Activated CD8-positive, alpha-beta memory T cell treated with anti-CD3 and anti-CD28 coated beads, Interleukin-2, amount 50 U/mL, for 24 hours (primary cell): ENCODE measurements around the gene PSMC4.

Experiments
- DNase-seq: peaks from one replicate; pipeline ENCODE4 v3.0.0-alpha.2; 2020; ENCODE audit errors: extremely low read depth

Gene PSMC4

DNA sequence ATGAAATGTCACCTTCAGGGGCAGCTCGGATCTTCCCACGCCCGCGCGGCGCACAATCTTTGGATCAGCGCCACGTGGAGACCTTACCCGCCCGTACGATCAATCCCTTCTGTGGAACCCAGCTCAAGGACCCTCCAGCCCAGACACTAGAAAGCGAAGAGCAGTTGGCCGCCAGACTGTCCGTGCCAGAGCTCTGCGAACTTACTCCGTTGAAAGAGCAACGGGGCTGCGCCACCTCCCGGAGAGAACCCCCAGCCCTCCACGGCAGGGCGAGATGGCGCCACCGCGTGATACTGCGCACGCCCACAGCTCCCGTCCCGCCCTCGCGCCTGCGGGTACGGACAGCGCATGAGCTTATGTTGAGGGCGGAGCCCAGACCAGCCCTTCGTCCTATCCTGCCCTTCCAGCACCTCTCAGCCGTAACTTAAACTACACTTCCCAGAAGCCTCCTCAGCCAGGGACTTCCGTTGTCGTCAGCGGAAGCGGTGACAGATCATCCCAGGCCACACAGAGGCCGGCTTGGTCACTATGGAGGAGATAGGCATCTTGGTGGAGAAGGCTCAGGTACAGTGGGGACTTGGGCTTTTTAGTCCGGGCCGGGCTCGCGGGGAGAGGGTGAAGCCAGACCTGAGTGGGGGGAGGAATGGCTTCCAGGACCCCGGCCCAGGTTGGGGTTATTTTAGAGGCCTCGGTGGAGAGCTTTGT is at the start of gene PSMC4:
PSMC4 (plus strand) TSS at position 491 of the 705 bp plus-strand sequence; CDS start at position 529, 38 bp downstream.
- DNase-seq = peak; percentile 97

DNA sequence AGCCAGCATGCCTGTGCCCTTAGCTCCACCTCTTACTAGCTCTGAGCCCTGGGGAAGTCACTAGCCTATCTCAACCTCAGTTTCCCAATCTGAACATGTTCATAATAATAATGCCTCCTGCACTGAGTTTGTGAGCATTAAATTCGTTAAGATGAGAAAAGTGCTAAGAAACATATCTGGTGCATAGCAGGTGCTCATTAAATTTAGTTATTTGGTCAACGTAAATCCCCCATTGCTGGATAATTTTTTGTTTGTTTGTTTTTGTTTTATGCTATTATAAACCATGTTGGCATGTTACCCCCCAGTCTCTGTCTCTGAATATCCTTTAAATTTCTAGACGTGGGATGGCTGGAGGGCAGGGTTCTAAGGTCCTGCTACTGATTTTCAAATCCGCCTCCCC is 47.1 kb upstream of the PSMC4 start:
- no peak for DNase-seq

DNA sequence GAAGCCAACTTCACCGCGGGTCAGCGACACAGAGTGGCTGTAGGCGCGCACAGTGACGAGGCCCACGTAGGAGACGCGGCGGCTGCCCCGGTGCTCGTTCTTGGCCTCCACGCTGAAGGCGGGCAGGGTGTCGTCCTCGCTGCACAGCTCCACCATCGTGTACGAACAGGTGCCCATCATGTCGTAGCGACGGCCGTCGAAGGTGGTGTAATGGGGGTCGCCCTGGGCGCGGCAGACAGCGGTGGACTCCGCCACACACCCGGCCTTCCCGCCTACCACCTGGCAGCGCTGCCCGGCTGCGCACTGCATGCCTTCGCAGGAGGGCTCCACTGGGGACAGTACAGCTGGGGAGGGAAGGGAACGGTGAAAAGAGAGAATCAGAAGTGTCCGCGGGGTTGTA is 46.6 kb upstream of the PSMC4 start:
- no peak for DNase-seq

DNA sequence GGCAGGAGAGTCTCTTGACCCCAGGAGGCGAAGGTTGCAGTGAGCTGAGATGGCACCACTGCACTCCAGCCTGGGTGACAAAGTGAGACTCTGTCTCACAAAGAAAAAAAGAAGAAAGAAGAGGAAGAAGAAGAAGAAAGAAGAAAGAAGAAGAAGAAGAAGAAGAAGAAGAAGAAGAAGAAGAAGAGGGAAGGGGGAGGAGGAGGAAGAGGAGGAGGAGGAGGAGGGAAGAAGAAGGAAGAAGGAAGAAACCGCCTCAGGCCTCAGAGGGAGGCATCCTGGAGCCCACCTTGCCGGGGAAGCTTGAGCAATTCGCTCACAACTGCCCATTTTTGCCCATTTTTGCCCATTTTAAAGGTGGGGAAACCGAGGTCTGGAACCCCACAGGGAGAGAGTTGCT is 46.0 kb upstream of the PSMC4 start:
- no peak for DNase-seq

DNA sequence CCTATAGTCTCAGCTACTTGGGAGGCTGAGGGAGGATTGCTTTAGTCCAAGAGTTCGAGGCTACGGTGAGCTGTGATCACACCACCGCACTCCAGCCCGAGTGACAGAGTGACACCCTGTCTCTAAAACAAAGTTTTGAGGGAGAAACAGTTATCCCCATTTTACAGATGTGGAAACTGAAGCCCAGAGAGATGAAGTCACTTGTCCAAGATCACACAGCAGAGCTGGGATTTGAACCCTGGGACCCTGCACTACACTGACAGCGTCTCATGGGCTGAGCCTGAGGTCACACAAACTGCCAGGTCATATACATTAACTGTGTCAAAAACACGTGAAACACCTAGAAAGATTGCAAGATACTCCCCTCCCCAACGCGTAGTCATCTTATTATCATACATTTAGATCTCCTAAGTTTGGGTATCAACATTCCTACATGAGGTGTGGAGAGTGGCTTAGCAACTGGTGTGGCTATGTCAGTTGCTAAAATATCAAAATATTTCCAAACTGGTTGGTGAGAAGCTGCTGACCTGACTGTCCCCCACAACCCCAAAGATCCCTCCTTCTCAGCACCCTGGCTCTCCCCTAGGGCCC is 44.7 kb upstream of the PSMC4 start:
- no peak for DNase-seq

DNA sequence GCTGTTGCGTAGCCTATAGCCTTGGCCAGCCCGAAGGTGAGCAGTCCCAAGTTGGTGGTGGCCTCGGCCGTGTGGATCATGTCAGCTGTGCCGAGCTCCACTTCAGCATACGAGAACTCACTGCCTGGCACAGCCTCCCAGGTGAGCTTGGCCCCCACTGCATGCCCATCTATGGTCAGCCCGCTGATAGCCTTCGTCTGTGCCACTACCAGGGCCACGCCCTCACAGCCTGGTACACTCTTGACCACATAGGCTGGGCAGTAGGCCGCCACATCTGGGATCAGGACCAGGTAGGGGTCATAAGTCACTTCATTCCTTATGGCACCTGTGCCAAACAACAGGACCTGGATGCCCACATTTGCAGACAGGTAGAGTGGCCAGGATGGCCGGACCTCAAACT is 43.9 kb upstream of the PSMC4 start:
- DNase-seq = no peak

DNA sequence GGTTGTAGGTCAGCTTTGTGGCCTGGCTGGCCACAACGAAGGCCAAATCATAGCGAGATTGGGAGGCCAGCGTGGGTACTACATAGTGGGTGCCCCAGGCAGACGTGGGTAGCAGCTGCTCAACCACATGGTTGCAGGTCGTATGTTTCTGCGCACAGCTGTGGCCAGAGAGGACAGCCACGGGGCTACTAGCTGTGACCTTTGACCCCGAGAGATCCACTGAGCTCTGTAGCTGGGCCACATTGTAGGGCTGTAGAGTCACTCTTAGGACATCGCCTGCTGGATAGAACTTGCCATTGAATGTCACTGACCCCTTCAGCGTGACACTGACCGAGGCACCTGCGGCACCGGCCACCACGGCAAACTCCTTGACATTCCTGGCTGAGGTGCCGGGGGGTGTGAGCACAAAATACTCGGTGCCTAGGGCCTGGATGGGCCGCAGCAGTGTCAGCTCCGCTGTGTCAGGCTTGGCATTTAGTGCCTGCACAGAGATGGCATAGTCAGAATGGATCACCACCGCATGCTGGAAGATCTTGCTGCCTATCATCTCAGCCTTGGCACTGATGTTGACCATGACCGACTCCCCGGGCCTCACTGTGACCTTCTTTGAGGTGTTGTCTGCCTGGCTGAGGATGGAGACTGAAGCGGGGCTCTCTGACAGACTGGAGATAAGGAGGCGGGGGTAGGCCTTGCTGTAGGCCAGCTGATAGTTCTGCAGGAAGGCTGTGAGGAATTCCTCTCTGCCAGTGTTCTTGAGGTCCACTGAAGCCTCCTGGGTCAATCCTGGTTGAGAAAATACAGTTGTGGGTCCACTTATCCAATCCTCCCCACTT is 43.2 kb upstream of the PSMC4 start:
- DNase-seq = no peak

DNA sequence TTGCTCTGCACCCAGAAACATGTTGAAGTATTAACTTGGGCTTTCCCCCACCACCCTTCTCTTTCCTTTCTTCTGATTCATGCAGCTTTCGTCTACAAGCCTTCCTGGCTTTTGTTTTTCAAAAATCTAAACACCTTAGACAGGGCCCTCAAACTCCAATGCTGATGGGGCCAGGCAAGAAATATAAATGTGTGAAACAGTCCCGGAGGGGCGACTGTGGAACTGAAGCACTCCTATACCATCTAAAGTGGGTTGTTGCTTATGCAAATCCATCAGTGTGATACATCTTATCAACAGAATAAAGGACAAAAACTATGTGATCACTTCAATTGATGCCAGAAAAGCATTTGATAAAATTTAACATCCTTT is 42.6 kb upstream of the PSMC4 start:
- no peak for DNase-seq

DNA sequence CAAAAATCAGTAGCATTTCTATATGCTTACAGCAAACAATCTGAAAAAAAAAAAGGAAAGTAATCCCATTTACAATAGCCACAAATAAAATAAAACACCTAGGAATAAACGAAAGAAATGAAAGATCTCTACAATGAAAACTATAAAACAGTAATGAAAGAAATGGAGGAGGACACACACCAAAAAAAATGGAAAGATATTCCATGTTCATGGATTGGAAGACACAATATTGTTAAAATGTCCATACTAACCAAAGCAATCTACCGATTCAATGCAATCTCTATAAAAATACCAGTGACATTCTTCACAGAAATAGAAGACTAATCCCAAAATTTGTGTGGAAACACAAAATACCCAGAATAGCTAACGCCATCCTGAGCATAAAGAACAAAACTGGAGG is 41.2 kb upstream of the PSMC4 start:
- DNase-seq = no peak

DNA sequence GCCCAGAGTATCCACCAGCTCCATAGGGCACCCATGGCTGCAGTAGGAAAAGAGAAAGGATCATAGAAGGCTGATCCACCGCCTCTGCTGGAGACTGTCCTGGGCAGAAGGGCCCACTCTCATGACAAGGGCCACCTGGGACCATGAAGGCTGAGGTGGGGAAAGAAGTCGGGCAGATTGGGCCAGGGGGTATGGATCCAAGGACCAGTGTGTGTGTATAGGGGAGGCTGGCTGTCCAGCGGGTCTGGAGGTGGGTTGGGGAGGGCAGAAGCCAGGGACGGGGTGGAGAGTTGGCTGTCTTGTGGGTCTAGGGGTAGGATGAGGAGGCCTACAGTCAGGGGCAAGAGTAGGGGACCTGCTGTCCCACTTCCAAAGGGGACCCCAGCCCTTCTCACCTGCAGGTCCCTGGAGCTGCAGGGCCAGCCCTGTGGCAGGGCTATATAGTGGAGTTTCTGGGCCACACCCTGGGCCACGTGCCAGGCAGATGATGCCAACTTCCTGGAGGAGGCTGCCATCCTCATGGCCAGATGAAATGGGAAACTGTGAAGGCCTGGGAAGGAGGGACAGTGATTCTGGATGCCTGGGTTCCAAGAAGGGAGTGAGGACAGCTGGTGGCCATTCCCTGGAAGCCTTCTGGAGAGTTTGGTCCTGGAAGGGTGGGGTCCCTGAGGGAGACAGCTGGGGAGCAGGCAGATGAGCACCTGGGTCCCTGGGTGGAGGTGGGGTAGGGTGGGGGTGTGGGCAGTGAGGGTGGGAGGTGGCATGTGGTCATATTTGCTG is 36.2 kb upstream of the PSMC4 start, which contains the start of gene FCGBP:
FCGBP (minus strand) TSS at position 51 of the 780 bp plus-strand sequence.
- DNase-seq = no peak

DNA sequence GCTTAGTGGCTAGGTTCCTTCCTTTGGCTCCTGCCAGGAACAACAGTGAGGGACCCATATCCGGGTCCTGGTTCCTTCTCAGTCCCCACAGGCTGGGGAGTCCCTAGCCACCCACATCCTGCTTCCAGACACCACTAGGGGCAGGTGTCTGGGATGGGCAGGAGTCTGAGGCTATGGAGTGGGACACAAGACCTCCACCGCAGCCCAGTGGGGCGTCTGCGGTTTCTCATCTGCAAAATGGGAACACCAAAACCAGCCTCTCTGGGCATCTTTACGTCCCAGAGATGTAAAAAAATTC is 35.7 kb upstream of the PSMC4 start:
- DNase-seq = no peak

DNA sequence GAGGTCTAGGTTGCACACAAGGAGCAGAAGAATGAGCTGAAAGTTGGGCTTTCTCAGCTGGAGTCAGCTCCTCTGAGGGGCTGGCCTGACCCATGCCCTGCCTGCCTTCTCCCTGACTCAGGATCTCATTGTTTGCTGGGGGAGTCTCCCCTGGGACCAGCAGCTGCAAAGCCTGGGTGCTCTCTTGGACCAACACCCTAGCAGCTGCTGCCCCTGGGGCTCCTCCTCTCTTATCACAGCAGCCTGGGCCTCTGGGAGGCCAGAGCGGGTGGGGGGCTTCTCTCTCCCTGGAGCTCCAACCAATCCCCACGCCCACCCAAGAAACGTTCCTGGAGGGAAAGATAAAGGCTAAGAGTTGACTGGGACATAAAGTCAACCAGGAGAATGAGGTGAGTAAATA is 34.9 kb upstream of the PSMC4 start:
- no peak for DNase-seq

DNA sequence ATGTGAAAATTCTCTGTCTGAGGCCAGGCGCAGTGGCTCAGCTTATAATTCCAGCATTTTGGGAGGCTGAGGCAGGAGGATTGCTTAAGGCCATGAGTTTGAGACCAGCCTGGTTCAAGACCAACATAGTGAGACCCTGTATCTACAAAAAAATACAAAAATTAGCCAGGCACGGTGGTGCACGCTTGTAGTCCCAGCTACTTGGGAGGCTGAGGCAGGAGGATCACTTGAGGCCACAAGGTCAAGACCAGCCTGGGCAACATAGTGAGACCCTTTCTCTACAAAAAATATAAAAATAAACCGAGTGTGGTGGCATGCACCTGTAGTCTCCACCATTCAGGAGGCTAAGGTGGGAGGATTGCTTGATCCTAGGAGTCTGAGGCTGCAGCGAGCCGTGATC is 34.3 kb upstream of the PSMC4 start:
- DNase-seq = no peak

DNA sequence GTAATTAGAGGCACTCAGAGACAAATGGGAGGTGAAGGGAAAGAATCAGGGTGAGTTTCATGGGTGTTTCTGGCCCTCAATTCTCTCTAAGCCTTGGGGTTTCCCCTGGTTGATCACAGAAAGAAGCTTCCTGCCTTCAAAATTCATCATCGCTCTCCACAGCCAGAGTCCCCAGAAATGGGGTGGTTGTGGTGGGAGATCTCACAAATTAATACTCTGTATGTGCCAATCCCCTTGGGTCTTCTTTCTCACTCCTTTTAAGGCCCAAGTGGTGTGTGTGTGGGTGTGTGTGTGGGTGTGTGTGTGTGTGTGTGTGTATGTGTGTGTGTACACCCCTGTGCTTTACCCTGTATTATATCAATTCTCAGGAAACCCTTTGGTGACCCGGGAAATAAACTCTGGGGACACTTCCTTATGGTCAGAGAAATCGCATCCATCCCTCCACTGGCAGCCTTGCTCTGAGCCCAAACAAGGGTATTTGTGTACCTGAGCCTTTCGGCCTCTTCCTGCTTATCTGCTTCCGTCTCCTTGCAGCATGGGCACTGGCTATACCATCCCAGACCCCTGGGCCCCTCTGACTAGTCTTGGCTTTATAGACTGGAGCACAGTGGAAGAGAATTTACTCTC is 33.8 kb upstream of the PSMC4 start:
- DNase-seq = no peak

DNA sequence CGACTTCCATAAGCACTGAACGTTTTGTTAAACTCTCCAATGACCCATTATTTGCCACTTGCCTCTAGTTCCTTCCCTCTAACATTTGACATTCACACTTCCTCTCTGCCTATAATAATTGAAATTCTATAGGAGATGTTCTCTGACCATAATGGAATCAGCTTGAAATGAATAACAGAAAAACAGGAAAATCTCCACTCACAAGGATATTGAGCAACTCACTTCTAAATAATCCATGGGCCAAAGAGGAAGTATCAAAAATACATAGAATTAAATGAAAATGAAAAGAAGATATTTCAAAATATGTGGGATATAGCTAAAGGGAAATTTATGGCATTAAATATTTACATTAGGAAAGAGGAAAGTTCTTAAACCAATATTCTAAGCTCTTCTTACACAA is 33.2 kb upstream of the PSMC4 start:
- no peak for DNase-seq

DNA sequence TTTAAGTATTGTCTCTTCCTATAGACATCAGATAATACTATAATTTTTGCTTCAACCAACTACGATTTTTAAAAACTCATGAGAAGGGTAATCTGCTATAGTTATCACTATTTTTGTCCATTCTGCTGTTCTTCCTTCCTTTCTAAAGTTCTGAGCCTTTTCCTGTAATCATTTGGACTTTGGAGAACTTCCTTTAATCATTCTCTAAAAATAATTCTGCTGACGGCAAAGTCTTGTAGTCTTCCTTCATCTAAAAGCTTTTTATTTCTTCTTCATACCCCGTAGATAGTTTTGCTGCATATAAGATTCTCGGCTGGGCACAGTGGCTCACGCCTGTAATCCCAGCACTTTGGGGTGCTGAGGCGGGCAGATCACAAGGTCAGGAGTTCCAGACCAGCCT is 31.4 kb upstream of the PSMC4 start:
- no peak for DNase-seq

DNA sequence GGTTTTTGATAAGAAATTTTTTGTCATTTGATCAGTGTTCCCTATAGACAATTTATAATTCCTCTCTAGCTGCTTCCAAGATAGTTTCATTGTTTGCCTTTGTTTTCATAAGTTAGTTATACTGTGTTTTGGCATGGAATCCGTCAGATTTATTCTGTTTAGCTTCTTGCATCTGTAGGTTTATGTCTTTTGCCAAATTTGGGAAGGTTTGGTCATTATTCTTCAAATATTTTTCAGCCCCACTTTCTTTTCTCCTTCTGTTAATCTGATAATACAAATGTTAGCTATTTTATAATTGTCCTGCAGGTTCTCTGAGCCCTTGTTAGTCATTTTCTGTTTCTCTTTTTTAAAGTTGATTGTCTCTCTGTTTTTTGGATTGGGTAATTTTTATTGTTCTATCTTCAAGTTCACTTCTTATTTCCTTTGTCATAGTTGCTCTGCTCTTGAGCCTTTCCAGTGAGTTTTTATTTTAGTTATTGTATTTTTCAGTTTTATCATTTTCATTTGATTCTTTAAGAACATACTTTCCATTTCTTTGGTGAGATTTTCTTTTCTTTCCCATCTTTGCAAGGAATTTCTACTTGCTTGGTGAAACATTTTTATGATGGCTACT is 30.6 kb upstream of the PSMC4 start:
- no peak for DNase-seq

DNA sequence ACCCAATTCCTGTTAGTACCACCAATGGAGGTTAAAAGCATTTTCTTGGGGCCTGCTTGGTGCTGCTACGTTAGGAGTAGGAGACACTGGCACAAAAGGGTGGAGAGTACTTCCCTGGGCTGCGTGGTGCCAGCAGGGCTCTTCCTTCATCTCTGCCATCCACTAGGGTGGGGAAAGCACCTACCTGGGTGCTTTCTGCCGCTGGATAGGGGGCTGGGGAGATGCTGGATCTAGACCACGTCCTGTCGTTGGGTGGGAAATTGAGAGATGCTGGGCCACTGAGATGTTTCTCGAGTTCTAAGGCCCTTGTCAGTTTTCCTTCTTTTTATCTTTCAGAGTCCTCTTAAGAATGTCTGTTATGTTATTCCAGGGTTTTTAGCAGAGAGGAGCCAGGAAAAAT is 29.8 kb upstream of the PSMC4 start:
- DNase-seq = no peak

DNA sequence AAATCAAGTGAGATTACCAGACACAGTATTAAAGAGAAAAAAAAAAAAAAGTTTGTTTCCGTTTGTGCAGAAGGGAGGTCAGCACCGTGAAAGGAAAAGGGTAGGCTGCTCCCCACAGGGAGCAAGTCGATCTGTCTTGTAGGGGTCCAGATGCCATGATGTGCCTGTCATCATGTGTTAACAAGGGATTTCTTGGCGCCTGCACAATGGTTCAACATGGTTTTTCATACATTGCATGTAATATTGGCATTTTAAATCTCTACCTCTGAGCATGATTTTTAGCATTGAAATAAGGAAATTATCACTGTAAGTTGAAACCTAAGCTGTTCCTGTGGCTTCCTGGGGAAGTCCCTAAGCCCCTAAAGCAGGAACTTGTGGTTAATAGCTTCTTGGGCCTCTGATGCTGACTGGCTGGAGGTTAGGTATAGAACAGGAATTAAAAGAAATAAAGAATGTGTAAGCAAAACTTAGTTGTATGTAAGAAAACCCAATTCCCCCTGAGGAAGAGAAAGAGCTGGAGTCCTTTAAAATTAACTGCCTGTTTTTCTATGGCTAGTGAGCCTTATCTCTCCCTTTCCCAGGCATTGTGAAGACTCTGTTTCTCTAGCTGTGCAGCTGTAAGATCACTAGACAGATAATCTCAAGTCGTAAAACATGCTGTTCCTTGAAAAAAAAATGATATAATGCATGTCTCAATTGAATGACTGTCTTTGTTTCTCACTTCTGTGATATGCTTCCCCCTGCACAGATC is 29.2 kb upstream of the PSMC4 start:
- no peak for DNase-seq

DNA sequence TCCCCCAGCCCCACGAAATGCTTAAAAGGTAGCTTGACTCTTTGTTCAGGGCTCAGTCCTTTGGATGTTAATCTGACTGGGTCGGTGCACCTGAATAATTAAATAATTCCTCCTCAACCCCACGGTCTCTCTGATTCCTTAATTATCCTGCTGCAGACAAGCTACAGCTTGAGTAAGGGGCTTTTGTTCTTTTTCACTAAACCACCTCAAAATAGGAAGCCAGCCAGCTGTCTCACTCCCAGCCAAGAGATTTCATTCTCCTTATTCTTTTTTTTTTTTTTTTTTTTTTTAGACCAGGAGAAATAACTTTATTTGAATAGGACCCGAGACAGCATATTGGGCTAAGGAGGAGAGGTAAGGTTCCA is 28.6 kb upstream of the PSMC4 start:
- no peak for DNase-seq

DNA sequence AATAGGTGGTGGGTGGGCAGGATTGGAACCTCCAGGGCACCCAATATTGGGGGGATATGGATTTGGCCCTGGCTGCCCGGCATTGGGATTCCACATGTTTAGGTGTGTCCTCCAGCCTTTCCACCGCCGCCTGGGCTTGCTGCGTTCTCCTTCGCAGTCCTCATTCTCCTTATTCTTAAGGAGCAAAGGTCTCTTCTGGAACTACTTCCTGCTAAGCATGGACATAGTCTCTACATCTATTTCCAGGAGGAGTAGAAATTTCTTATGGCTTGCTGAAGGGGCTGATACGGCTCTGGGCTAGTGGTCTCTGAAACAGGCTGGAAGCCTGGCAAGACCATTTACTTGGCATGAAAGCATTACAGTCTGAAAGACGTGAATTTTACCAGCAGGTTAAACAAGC is 27.4 kb upstream of the PSMC4 start:
- DNase-seq = no peak
